ENCODE results near the gene ABLIM1. TPM values are rescaled to one million over a fixed set of nuclear protein-coding genes. Genes with fewer than 3 reads are reported as not detected.

Gene ABLIM1
- total RNA-seq, 4 donors from 2014 or later: 122 to 257 (median 138) TPM

- TF ChIP-seq CTCF (IDR thresholded peaks at IDR 0.05): no peak
- no peak for ATAC-seq (ENCODE audit: low FRiP score)
- DNase-seq (ENCODE audit: low spot score): no peak
Measured at GRCh38 chr10:114445332-114445731, 212.7 kb downstream of the ABLIM1 start.

GRCh38 chr10:114444819-114445218, 213.3 kb downstream of the ABLIM1 start:
- DNase-seq (ENCODE audit: low spot score) (no peak), ATAC-seq (ENCODE audit: low FRiP score) (no peak)
- TF ChIP-seq CTCF (IDR thresholded peaks at IDR 0.05): no peak

- no peak for ATAC-seq (ENCODE audit: low FRiP score)
- DNase-seq (ENCODE audit: low spot score): no peak
- no peak for TF ChIP-seq CTCF (IDR thresholded peaks at IDR 0.05)
Measured at GRCh38 chr10:114442091-114442630, 215.9 kb downstream of the ABLIM1 start.

- DNase-seq (ENCODE audit: low spot score) (no peak), ATAC-seq (ENCODE audit: low FRiP score) (no peak)
- TF ChIP-seq CTCF (IDR thresholded peaks at IDR 0.05): no peak
Measured at GRCh38 chr10:114441107-114441506, 217.0 kb downstream of the ABLIM1 start.

GRCh38 chr10:114437473-114438292, 220.4 kb downstream of the ABLIM1 start:
- DNase-seq (ENCODE audit: low spot score) (no peak), ATAC-seq (ENCODE audit: low FRiP score) (no peak)
- no peak for TF ChIP-seq CTCF (IDR thresholded peaks at IDR 0.05)

- no peak for TF ChIP-seq CTCF (IDR thresholded peaks at IDR 0.05)
- ATAC-seq (ENCODE audit: low FRiP score) (no peak), DNase-seq (ENCODE audit: low spot score) (no peak)
Measured at GRCh38 chr10:114436941-114437340, 221.1 kb downstream of the ABLIM1 start.

Data from omental fat pad (tissue), 4 donors.